ENCODE results near the gene RASA4B.
"Not testable (repeated sequence)": the region's sequence is repeated elsewhere in the genome, so short reads cannot be mapped to it uniquely, and the experiment has no call there.

The RASA4B gene

DNA sequence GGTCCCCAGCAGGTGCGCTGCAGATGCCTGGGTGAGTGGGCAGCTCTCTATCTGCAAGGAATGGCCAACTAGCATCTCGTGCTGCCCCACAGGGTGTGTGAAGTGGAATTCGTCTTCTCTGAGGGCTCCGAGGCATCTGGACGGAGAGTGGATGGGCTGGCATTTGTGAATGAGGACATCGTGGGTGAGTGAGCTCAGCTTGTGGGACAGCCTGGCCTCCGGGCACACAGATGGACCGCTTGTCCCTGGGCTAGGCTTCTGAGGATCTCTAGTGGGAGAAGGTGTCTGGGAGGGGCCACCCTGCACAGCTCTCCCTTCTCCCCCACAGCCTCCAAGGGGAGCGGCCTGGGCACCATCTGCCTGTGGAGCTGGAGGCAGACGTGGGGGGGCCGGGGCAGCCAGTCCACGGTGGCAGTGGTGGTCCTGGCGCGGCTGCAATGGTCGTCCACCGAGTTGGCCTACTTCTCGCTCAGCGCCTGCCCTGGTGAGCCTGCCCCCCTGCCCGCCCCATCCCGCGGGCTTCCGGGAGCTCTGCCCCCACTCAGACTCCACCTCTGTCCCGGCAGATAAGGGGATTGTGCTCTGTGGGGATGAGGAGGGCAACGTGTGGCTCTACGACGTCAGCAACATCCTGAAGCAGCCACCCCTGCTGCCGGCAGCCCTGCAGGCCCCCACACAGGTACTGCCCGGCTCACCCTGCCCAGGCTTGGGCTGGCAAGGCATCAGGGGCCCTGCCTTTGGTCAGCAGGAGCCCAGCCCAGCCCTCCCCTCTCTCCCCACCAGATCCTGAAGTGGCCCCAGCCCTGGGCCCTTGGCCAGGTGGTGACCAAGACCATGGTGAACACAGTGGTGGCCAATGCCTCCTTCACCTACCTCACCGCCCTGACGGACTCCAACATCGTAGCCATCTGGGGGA is 45.2 kb downstream of the RASA4B start:
- no peak for DNase-seq

DNA sequence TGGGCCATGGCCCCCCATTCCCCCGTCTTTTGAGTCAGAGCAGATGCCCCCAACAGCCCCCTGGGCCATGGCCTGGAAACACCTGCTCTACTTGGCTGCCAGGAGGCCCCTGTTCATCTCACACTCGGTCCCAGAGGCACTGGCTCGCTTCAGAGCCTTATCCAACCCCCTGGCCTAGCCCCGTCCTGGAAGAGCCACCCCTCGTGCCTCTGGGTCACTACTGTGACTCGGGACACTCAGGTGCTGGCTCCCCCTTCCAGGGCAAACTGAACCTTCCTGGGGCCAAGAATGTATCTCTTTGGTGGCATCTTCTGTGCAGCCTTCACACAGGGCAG is 45.8 kb downstream of the RASA4B start:
- DNase-seq: no peak

GRCh38 chr7:102469972-102470825 is 47.4 kb downstream of the RASA4B start:
- DNase-seq: no peak

GRCh38 chr7:102469351-102469971 is 48.1 kb downstream of the RASA4B start:
- no peak for DNase-seq

DNA sequence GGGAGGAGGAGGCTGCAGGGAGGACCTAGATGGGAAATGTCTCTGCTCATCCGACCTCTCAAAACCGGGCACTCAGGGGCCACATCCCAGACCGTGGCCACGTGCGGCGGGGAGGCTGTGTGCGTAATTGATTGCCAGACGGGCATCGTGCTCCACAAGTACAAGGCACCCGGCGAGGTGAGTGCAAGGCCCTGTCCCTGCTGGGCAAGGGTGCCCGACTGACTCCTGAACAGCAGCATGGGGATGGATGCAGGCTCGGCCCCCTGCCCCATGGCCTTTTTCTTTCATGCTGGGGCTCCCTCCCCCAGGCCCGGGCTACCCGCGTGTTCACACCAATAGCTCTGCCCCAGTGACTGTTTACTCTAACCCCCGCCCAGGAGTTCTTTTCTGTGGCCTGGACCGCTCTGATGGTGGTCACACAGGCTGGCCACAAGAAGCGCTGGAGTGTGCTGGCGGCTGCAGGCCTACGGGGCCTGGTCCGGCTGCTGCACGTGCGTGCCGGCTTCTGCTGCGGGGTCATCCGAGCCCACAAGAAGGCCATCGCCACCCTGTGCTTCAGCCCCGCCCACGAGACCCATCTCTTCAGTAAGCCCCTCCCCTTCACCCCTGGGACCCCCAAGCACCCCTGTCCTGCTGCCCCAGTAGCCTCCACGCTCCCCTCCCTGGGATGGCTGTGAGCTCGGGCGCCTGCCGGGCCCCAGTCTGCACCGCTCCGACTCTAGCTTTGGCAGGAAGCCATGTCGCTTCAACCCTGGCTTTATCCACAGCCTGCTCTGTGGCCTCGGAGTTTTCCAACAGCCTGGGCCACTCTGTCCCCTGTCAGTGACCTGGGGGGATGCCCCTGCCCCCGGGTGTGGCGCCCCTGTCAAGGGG is 48.9 kb downstream of the RASA4B start:
- no peak for DNase-seq

- no peak for DNase-seq
These were observed 49.7 kb downstream of the RASA4B start for GRCh38 chr7:102467581-102468477.

DNA sequence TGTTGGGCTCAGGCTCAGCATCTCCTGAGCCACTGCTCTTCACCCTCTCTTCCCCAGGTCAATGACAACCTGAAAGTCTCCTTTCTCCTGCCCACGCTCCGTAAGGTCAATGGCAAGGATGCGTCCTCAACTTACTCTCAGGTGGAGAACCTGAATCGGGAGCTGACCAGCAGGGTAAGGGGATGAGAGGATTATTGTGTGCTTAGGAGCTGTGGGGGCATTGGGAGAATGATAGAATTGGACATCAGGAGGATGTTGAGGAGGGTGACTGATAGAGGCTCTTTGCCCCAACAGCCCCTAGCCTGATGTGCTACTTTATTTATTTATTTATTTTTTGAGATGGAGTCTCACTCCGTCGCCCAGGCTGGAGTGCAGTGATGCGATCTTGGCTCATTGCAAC is 51.5 kb downstream of the RASA4B start:
- DNase-seq: no peak

DNA sequence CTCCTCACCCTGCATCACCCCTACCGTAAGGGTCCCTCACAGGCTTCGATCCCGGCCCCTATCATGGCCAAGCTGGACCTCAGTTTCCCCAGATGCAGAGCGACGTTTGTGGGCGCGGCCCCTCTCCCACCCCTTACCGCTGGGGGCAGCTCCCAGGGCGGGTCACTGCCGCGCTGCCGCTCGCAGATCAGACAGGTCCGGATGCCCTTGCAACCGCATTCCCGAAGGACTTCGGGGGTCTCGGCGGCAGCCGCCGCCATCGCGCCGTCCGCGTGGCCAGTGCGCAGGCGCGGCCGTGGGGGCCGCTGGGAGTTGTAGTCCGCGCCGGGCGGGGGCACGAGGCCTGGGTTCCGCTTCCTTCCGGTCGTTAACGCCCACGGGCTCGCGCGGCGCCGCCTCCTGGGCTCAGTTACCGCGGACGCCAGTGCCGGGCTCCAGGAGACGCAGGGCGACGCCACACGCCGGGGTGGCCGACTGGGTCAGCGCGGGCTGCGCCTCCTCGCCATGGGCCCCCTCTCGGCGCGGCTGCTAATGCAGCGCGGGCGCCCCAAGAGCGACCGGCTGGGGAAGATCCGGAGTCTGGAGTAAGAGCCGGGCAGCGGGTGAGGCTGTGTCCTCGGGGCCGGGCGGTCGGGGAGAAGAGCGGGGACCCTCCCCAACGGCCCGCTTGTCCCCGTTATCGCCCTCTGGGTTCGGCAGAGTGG is 52.8 kb downstream of the RASA4B start, which contains the start of the genes ALKBH4 and LRWD1:
Gene ALKBH4 (minus strand): TSS at position 287 of the 704 bp plus-strand sequence. CDS start 27 bp downstream, at position 260.
Gene LRWD1 (plus strand): TSS at position 408 of the 704 bp plus-strand sequence. CDS start 97 bp downstream, at position 505.
- peak; percentile 34 for DNase-seq

DNA sequence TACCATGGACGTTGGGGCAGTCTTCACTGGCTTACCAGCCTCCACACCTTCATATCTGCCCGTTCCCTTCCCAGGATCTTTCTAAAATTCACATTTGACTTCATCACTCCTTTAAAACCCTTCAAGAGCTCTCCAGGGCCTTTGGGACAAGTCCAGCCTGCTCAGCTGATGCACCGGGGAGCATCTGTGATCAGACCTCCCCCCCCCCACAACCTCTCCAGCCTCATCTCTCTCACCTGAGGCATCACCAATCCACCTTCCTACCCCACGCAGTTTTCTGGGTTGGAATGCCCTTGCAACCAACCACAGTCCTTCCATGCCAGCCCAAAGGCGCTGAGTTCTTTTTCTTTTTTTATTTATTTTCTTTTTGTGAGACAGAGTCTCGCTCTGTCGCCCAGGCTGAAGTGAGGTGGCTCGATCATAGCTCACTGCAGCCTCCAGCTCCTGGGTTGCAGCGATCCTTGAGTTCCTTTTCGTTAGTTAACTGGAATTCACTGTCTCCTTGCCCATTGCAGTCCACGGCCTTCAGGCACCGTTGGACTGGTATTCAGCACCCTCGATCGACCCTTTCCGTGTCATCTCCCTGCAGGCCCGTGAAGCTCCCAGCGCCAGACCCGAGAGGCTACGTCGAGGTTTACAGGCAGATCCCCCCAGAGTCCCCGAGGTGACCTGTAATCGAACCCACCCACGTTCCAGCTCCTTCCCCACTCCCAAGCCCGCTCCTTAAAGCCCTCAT is 53.6 kb downstream of the RASA4B start:
- DNase-seq: no peak

DNA sequence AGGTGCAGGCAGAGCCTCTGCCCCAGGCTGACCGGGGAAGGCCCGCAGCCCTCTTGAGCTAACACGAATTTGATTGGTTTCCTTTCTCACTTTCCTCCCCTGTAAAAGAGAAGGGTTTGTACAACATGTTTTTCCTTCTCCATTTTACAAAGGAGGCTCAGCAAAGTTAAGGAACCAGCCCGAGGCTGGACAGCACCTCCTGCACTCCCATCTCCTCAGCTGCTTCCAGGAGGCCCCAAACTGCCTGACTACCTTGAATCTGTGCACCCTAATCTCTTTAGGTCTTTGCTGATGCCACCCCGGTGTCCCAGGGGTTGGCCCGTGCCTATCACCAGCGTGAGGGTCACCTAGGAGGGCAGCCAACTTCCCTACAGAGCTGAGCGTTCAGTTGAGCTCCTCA is 57.1 kb downstream of the RASA4B start:
- no peak for DNase-seq

DNA sequence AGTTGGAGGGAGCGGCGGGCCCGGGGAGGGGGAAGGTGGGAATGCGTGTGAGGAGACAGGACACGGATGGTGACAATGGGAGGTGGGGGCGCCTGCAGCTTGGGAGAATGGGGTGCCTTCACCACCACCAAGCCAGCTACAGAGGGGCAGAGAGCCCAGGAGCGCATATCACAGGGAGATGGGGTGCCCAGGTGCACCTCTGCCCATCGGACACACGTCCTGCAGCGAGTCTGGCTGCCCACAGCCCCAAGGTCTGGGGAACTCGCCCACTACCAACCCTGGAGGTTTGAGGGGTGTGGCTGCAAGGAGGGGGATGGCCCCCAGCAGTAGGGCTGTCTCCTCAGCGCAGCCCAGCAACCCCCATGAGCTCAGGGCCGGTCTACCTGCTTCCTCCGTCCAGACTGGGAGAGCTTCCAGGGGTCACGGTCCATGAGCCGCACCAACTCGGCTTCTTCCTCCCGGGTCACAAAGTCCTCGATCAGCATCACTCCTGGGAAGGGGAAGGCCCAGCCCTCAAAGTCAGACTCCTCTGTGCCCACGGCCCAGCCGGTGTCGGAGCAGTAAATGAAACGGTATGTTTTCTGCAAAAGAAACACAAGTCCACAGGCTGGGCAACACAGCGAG is 58.2 kb downstream of the RASA4B start:
- no peak for DNase-seq

DNA sequence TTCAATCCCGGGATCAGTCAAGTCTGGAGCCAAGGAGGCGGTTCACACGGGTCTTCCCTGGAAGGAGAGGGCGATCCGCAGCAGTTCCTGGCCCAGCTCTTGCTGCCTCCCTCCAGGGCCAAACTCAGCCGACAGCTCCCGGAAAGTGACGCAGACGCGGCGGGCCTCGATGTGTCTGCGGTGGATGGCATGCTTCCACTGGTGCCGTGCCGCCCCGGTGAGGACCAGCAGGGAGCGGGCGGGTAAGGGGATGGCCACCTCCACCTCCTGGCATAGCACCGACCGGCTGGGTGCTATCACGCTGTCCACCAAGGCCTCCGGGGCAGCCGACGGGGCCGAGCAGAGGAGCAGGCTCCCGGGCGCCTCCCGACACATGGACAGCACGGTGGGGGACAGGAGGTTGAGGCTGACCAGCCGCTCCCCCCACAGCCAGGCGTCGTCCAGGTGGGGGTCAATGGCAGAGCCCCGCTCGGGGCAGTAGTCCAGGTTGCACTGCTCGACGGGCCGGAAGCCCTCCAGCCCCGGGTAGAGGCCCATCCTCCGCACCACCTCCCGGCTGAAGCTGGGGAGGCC is 60.1 kb downstream of the RASA4B start:
- DNase-seq: no peak

DNA sequence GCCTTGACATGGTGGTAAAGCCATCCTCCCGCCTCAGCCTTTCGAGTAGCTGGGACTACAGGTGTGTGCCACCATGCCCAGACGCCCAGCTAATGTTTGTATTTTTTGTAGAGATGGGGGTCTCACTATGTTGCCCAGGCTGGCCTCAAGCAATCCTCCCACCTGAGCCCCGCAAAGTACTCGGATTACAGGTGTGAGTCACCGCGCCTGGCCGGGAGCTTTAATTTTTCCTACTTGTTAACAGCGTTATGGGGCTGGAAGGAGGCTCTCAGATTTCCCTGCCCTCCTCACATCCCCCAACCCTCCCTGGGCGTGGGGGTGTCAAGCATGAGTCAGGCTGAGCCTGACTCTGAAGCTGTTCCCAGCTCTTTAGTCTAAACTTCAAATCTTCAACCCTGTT is 61.2 kb downstream of the RASA4B start:
- no peak for DNase-seq

DNA sequence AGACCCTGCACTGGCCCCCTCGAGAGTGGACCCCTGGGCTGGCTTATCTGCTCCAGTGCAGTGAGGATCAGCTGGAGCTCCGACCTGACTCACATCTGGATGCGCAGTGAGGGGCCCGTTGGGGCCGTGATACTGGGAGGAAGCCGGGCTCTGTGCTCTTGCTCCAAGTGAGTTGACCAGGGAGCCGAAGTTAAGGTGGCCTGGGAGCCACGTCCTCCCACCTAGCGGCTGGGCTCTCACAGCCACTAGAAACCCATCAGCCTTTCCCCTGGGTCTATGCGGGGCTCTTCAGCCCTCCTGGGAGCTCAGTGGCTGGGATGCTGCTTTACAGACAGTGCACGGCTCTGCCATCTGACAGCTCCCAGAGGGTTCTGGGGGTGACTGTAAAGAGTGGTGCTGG is 62.0 kb downstream of the RASA4B start:
- no peak for DNase-seq

GRCh38 chr7:102454932-102455331 is 62.6 kb downstream of the RASA4B start:
- DNase-seq: not testable (repeated sequence)

DNA sequence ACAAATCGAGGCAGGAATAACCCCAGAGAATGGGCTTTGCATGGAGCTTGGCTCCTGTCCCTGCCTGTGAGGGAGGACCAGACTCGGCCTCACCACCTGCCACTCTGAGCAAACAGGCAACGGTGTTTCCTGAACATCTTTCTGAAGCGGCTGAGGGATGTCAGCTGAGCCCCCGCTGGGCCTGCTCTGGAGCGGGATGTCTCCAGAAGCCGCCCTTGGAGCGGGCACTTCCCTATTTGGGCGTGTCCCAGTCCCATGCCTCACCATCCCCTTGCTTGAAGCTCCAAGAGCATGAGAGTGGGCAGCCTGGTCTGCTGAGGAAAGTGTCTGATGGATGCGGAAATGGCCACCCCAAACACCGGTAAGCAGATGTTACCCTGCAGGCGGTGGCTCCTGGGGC is 63.1 kb downstream of the RASA4B start:
- DNase-seq: no peak

- DNase-seq: no peak
These were observed 64.3 kb downstream of the RASA4B start for GRCh38 chr7:102453319-102453718.

GRCh38 chr7:102452451-102452850 is 65.1 kb downstream of the RASA4B start:
- DNase-seq: no peak
